Measurements from ENCODE around the gene ATP1B2.

The ATP1B2 gene

GRCh38 chr17:7626956-7627249 lies 23.8 kb upstream of the ATP1B2 start:
- H3K4me3 ChIP-seq (ENCODE audit: low read depth, low read length), result peak overlapping the region; percentile 79
- in situ Hi-C loops (cut with HindIII; ENCODE audit: low sequenced_read_pairs), result no loop called here
- no peak for TF ChIP-seq CTCF (IDR thresholded peaks at IDR 0.05; ENCODE audit: low read depth, low read length, missing control alignments)
- no peak for DNase-seq (ENCODE audit: low read depth)

- no peak for TF ChIP-seq CTCF (IDR thresholded peaks at IDR 0.05; ENCODE audit: low read depth, low read length, missing control alignments)
- peak; percentile 84 for DNase-seq (ENCODE audit: low read depth)
- peak within 1 kb of the TSS; percentile 79 for H3K4me3 ChIP-seq (ENCODE audit: low read depth, low read length)
- in situ Hi-C loops (cut with HindIII; ENCODE audit: low sequenced_read_pairs), result no loop called here
These were observed 23.2 kb upstream of the ATP1B2 start, which contains the start of gene SAT2 for GRCh38 chr17:7627250-7628121. Gene SAT2, minus strand, starts transcription at chr17:7627821. Its CDS starts 186 bp downstream, at chr17:7627635.

GRCh38 chr17:7629939-7630571 lies 20.7 kb upstream of the ATP1B2 start, which contains the start of gene SHBG:
Gene SHBG, plus strand, starts transcription at chr17:7630135. Its CDS starts 38 bp downstream, at chr17:7630173.
- no peak for DNase-seq (ENCODE audit: low read depth)
- H3K4me3 ChIP-seq (ENCODE audit: low read depth, low read length), result no peak within 1 kb of the TSS
- in situ Hi-C loops (cut with HindIII; ENCODE audit: low sequenced_read_pairs), result no loop called here
- TF ChIP-seq CTCF (IDR thresholded peaks at IDR 0.05; ENCODE audit: low read depth, low read length, missing control alignments), result no peak

GRCh38 chr17:7631398-7632380 lies 19.0 kb upstream of the ATP1B2 start:
- no peak overlapping the region for H3K4me3 ChIP-seq (ENCODE audit: low read depth, low read length)
- DNase-seq (ENCODE audit: low read depth), result no peak
- TF ChIP-seq CTCF (IDR thresholded peaks at IDR 0.05; ENCODE audit: low read depth, low read length, missing control alignments), result no peak
- in situ Hi-C loops (cut with HindIII; ENCODE audit: low sequenced_read_pairs), result no loop called here

- peak; percentile 64 for TF ChIP-seq CTCF (IDR thresholded peaks at IDR 0.05; ENCODE audit: low read depth, low read length, missing control alignments)
- H3K4me3 ChIP-seq (ENCODE audit: low read depth, low read length), result no peak overlapping the region
- in situ Hi-C loops (cut with HindIII; ENCODE audit: low sequenced_read_pairs), result no loop called here
- no peak for DNase-seq (ENCODE audit: low read depth)
These were observed 18.2 kb upstream of the ATP1B2 start for GRCh38 chr17:7632492-7632894.

- TF ChIP-seq CTCF (IDR thresholded peaks at IDR 0.05; ENCODE audit: low read depth, low read length, missing control alignments), result no peak
- DNase-seq (ENCODE audit: low read depth), result no peak
- in situ Hi-C loops (cut with HindIII; ENCODE audit: low sequenced_read_pairs), result no loop called here
- no peak overlapping the region for H3K4me3 ChIP-seq (ENCODE audit: low read depth, low read length)
These were observed 17.6 kb upstream of the ATP1B2 start for GRCh38 chr17:7633093-7633492.
